HG02840 (cell line): ENCODE measurements around the gene DNMT3A.

Source experiments
- ATAC-seq: cut with Tn5 transposase; IDR thresholded peaks from one replicate; pipeline ENCODE4 v1.9.1; 2021; ENCODE audit warnings: mild to moderate bottlenecking, moderate library complexity, moderate number of reproducible peaks; ENCODE audit not compliant: unreplicated experiment, low FRiP score

Gene DNMT3A

GRCh38 chr2:25308599-25308998 is 33.1 kb downstream of the DNMT3A start:
- no peak for ATAC-seq

GRCh38 chr2:25307949-25308557 is 33.7 kb downstream of the DNMT3A start:
- no peak for ATAC-seq

- no peak for ATAC-seq
These were observed 34.9 kb downstream of the DNMT3A start for GRCh38 chr2:25306777-25307368.

GRCh38 chr2:25305775-25306174 is 36.0 kb downstream of the DNMT3A start:
- ATAC-seq, result no peak

- no peak for ATAC-seq
These were observed 36.7 kb downstream of the DNMT3A start for GRCh38 chr2:25304826-25305596.

- no peak for ATAC-seq
These were observed 37.4 kb downstream of the DNMT3A start for GRCh38 chr2:25304321-25304720.

- ATAC-seq, result no peak
These were observed 38.0 kb downstream of the DNMT3A start for GRCh38 chr2:25303633-25304236.

GRCh38 chr2:25302758-25303375 is 38.9 kb downstream of the DNMT3A start:
- ATAC-seq, result no peak

GRCh38 chr2:25301453-25302352 is 40.0 kb downstream of the DNMT3A start:
- peak; percentile 88 for ATAC-seq

- no peak for ATAC-seq
These were observed 41.7 kb downstream of the DNMT3A start for GRCh38 chr2:25300001-25300400.

- no peak for ATAC-seq
These were observed 42.8 kb downstream of the DNMT3A start for GRCh38 chr2:25298776-25299431.

- ATAC-seq, result no peak
These were observed 44.0 kb downstream of the DNMT3A start for GRCh38 chr2:25297738-25298137.

- no peak for ATAC-seq
These were observed 46.1 kb downstream of the DNMT3A start for GRCh38 chr2:25295621-25296020.

GRCh38 chr2:25294573-25295462 is 46.9 kb downstream of the DNMT3A start:
- ATAC-seq, result no peak

GRCh38 chr2:25293958-25294562 is 47.7 kb downstream of the DNMT3A start:
- ATAC-seq, result no peak

- no peak for ATAC-seq
These were observed 48.6 kb downstream of the DNMT3A start for GRCh38 chr2:25293145-25293544.

GRCh38 chr2:25292408-25292807 is 49.3 kb downstream of the DNMT3A start:
- no peak for ATAC-seq
